NOMO-1 (cell line): Measurements from ENCODE around the gene RAB19.

Experiments
- DNase-seq, 2 experiments: peaks; one replicate each; lab custom pipeline; 2025; ENCODE audit not compliant: unreplicated experiment in 2 of 2; lab: John Stamatoyannopoulos, UW

The RAB19 gene, protein sequence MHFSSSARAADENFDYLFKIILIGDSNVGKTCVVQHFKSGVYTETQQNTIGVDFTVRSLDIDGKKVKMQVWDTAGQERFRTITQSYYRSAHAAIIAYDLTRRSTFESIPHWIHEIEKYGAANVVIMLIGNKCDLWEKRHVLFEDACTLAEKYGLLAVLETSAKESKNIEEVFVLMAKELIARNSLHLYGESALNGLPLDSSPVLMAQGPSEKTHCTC

GRCh38 chr7:140403878-140404564 is at the start of gene RAB19:
RAB19 (plus strand) TSS chr7:140404058; CDS start chr7:140407647, 3,589 bp downstream.
- DNase-seq = no peak

- no peak for DNase-seq
These were observed 45.8 kb upstream of the RAB19 start for GRCh38 chr7:140358024-140358411.

- DNase-seq = peak in 1 of 2 experiments; percentile 0
These were observed 45.3 kb upstream of the RAB19 start for GRCh38 chr7:140358412-140359051.

- no peak for DNase-seq
These were observed 43.1 kb upstream of the RAB19 start for GRCh38 chr7:140360697-140361229.

DNA sequence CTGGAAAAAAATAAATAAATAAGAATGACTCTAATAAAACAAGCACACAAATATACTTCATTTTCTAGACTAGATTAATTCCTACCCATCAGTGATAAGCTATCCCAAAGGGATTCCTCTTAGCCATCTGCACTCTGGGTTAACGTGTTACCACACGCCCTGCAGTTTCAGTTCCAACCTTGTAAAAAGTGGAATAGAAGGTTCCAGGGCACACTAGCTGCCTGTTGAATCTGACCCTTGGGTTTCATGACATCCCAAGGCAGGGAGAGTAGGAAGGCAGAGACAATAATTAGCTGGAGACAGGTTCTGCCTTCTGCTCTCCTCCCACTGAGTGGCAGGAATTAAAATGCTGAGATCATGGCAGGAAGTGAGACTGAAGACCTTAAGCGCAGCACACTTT is 39.0 kb upstream of the RAB19 start:
- no peak for DNase-seq

DNA sequence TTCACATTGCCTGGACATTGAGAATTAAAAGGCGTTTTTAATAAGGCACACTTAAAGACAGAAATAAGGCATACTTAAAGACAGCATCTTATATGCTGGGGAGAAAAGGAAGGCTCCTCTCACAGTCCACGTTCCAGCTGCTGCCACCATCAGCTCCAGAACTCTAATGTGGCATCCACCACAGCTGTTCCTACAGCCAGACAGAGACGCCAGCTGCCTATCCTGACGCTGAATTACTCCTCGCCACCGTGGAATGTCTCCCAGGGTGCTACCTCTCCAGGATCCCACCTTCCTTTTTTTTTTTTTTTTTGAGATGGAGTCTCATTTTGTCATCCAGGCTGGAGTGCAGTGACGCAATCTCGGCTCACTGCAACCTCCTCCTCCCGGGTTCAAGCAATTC is 36.3 kb upstream of the RAB19 start:
- DNase-seq = no peak

DNA sequence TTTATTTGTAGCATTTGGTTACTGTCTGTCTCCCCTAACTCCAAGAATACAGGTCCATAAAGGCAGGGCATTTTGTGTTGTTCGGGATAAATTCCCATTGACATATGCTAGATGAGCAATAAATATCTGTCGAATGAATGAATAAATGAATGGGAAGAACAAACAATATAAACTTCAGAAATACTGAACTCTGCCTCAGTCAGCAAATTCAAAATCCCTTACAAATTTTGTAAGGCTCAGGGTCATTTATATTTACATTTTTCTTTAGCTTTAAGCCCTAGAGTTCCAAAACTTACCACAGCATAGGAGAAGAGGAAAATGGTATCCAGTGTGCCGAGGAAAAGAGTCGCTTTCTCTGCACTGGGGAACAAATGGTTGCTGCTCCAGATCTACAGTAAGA is 34.6 kb upstream of the RAB19 start:
- DNase-seq = no peak

DNA sequence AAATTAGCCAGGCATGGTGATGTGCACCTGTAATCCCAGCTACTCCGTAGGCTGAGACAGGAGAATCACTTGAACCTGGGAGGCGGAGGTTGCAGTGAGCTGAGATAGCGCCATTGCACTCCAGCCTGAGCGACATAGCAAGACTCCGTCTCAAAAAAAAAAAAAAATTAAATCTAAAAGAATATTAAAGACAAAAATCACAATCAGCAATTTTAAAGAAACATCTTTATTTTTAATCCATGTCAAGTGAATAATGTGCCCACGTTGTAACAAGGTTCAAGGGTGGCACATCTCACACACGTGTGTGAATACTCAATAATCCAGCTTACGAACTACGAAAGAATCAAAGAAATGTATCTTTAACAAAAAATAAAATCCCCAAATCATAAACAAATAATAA is 28.5 kb upstream of the RAB19 start:
- no peak for DNase-seq

GRCh38 chr7:140375892-140376730 is 27.7 kb upstream of the RAB19 start:
- no peak for DNase-seq

- no peak for DNase-seq
These were observed 19.7 kb upstream of the RAB19 start for GRCh38 chr7:140383954-140384713.

- no peak for DNase-seq
These were observed 18.8 kb upstream of the RAB19 start for GRCh38 chr7:140384894-140385545.

- DNase-seq = no peak
These were observed 14.4 kb upstream of the RAB19 start for GRCh38 chr7:140389445-140389844.

- DNase-seq = no peak
These were observed 13.8 kb upstream of the RAB19 start for GRCh38 chr7:140390034-140390433.

GRCh38 chr7:140390466-140391190 is 13.2 kb upstream of the RAB19 start:
- peak in 1 of 2 experiments; percentile 31 for DNase-seq

GRCh38 chr7:140391634-140392033 is 12.2 kb upstream of the RAB19 start:
- DNase-seq = no peak

DNA sequence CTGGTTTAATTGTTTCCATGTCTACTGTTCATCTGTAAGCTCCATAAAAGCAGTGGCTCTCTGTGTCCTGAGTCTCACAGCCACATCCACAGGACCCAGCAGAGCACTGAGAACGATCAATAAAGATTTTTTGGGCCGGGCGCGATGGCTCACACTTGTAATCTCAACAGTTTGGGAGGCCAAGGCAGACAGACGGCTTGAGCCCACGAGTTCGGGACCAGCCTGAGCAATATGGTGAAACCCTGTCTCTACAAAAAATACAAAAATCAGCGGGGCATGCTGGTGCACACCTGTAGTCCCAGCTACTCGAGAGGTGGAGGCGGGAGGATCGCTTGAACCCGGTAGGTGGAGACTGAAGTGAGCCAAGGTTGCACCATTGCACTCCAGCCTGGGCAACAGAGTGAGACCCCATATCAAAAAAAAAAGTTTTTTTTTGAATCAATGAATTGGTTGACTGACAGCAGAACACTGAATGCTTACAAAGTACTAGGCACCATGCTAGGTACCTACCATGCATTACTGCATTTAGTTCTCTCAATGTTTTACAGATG is 10.0 kb upstream of the RAB19 start:
- DNase-seq = no peak

- peak; percentile 5 to 11 for DNase-seq
These were observed 5.8 kb upstream of the RAB19 start, which contains the start of gene SLC37A3 for GRCh38 chr7:140397784-140398750. SLC37A3 (minus strand) TSS chr7:140398530; CDS start chr7:140382526, 16,004 bp downstream.
